ENCODE results near the gene HPCAL4.

HPCAL4 gene

DNA sequence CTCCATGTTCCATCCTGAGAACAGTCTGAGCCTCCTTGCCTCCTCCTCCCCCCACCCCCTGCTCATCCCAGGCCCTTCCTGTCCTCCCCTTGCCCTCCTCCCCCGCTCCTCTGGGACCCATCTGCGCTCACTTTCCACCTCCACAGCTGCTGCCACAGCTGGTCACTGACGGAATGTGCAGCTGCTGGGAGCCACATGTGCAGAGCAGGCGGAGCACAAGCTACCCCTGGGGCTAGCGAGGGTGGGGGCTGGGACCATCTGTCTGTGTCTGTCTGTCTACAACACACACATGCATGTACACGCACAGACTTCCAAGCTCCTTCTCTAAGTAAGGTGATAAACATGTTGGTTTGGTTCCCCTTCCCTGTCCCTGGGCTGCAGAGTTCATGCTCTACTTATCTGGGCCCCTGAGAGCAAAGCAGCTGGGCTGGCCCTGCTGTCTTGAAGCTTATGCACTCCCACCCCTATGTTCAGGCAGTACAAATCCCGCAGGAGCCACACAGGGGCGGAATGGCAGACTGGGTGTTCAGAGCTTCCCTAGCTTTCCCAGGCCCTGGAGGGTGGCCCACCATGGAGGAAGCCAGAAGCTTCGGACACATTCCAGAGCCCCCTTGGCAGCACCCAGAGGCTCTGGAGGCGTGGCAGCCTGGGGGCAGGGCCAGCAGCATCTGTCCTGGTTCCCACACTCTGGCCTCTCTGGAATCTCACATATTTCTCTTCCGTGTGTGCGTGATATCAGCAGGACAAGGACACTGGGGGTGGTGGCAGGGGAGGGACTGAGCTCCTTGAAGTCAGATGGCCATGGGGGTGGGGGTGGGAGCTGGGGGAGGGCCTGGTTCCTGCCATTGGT is 44.8 kb downstream of the HPCAL4 start:
- no peak for DNase-seq

DNA sequence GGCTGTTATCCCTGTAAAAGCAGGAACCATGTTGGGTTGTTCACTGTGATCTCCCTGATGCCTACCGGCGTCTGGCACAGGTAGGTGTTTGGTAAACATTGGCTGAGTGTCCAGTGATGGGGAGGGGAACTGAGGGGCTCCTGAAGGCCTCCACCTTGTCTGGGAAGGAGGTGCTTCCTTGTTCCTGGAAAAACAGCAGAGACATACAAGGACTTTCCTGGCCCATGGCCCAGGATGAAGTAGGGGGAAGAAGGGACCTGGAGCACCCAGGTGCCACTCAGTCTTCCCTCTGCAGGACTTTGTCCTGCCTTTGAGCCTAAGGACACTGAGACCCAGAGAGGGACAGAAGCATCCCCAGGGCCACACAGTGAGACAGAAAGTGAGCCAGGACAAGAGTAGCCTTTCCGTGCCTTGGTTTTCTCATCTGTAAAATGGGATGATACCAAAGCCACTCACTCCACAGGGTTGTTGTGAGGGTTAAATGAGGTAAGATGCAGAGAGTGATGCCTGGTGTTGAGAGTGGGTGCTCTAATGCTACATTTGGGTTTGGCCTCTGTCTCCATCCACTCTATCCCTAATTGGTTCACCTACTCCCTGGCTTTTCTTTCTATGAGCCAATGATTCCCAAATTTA is 45.7 kb downstream of the HPCAL4 start:
- no peak for DNase-seq

GRCh38 chr1:39643705-39644104 is 47.5 kb downstream of the HPCAL4 start:
- no peak for DNase-seq

GRCh38 chr1:39642796-39643195 is 48.4 kb downstream of the HPCAL4 start:
- DNase-seq, result peak; percentile 57

GRCh38 chr1:39640861-39641260 is 50.4 kb downstream of the HPCAL4 start:
- DNase-seq, result peak; percentile 52

DNA sequence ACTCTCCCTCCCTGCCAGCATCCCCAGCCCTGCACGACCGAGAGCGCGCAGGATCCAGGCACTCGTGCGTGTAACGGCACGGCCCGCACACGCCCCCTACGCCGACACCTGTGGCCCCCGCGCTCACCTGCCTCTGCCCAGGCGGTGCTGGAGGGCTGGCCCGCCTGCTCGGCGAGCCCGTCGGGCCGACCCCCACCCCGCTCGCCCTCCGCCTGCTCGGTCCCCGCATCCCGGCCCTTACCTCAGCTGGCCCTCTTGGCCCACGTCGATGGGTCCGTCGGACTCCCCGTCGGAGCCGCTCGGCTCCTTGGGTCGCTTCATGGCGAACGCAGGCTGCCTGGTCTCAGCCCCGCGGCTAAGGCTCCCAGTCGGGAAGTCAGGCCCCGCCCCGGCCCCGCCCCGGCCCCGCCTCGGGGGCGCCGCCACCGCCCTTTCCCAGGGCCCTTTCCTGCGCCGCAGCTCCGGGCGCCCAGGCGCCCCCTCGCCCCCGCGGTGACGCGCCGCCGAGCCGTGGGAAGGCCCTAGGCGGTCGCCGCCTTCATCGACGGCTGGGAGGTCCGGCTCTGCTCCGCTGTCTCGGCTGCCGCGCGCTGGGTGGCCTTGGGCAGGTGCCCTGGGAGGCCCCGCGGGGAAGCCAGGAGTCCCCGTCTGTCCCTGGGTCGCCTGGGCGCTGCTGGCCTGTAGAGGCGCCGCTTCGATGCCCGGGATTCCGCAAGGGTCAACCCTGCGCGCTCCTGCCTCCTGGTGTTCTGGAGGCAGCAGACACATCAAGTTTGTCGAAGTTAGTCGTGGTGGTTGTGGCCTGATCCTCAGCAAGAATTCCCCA is 51.7 kb downstream of the HPCAL4 start, which contains the start of gene HEYL:
HEYL (minus strand) TSS at position 339 of the 826 bp plus-strand sequence; CDS start at position 321, 18 bp downstream.
- DNase-seq, result no peak

DNA sequence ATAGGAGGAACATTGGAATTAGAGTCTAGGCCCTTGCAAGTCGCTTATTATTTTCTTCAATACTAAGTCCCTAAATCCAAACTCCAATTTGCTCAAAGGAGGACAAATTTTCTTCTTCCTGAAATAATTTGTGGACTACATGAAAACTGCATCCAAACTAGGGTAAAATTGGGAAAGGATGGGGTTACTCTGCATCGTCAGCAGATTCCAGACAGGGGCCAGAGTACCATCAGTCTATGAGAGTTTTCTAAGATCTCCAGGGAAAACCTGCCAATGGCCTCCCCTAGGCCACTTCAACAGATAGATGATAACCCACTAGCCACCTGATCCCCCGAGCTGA is 52.3 kb downstream of the HPCAL4 start:
- DNase-seq, result no peak

- no peak for DNase-seq
Measured at GRCh38 chr1:39637361-39637760, 53.9 kb downstream of the HPCAL4 start.

GRCh38 chr1:39635871-39636210 is 55.4 kb downstream of the HPCAL4 start:
- no peak for DNase-seq

- DNase-seq, result no peak
Measured at GRCh38 chr1:39635205-39635870, 55.9 kb downstream of the HPCAL4 start.

DNA sequence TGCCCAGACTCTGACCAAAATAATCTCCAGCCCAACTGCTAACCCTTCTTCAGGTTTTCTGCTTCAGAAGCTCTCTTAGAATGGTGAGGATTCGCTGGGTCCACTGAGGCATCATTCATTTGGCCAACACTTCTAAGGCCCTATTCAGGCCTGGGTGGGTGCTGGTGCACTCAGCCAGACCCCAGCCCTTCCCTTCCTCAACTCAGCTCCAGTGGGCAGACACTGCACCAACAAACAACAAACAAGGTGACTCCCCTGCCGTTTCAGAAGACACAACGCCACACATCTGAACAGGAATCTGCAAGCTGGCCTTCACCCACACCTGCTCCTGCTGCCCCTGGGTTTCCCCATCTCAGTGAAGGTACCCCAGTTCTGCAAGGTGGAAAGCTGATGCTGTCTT is 57.8 kb downstream of the HPCAL4 start:
- DNase-seq, result no peak

DNA sequence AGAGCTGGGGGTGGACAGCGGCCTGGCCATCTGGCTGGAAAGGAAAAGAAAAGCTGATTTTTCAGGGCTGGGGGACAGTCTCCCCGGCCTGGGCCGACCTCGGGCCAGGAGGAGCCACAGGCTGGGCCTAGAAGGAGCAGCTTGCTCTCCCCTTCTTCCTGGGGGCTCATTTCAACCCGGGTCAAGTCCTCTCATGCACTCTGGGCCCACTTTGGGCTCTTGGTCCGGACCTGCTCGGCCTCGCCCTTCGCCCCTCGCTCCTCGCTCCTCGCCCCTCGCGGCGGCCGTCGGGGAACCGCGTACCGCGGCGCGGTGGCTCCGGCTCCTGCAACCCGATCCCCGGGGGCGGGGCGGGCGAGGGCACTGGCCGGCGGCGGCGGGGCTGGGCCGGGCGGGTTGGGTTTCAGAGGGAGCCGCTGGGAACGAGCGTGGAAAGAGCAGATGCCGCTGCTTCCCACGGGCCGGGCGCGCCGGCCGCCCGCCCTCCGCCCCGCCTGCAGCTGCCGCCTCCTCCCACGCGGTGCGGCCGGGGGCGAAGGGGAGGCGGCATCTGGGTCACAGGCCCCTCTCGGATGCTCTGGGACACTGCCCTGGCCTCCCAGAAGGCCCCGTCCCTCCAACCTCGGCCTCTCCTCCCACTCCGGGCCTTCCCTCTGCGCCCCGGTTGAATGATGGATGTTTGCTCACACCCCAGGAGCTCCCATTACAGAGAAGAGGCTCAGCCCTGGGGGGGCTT is 58.4 kb downstream of the HPCAL4 start:
- peak; percentile 21 for DNase-seq

DNA sequence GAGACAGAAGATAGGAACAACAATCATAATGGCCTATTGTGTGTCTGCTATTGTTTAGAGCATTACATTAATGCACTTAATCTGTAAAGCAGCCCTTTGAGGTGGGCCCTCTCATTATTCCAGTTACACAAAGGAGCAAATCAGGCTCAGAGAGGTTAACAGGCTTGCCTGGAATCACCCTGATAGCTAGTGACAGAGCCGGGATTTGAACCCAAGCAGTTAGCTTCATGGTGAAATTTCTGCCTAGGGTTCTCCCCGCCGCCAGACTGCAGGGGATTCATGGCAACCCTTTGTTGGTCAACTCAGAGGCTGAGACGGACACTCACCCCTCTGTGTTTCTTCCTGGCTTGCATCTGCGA is 58.9 kb downstream of the HPCAL4 start:
- DNase-seq, result no peak

DNA sequence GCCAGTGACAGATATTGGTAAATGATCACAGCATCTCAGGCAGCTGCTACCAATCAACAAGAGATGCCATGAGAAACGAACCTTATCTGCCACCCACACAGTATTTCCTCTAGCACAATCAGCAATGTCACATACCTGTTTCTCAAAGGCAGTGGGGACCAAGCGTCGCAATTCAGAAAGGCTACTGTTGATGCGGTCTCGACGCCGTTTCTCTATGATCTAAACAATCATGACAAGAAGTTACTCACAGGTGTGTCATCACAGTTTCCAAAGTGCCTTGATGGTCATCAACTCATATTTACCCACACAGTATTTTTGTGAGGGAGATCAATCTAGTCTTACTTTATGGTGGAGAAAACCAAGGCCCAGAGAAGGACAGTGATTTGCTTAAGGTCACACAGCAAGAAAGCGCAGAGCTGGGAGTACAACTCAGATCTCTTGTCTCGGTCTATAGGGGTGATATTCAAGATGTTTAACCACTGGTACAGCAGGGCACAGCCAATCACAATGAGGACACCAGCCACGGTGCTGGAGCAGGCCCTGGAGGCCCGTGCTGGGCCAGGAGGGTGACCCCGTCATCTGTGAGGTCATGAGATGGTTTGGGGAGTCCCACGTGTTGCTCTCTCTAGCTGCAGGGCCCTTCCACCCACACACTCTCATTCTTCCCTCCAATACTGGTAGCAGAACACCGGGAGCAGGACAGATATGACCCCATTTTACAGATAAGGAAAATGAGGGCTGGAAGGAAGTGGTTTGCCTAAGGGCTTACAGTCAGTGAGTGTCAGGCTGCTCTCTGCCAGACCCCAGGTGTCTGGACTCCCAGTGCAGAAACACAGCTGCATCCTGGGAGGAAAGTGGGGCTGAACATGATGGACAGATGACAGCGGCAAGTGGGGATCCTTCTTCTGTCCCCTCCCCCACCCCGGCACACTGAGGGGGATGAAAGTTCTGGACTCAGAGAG is 59.6 kb downstream of the HPCAL4 start:
- DNase-seq, result no peak

GRCh38 chr1:39628807-39629350 is 62.4 kb downstream of the HPCAL4 start:
- no peak for DNase-seq
